Activated gamma-delta T cell treated with anti-CD3 and anti-CD28 coated beads, Interleukin-2, amount 50 U/mL, for 16 hours (primary cell): ENCODE results near the gene ELOVL3.

Experiments used
- DNase-seq: peaks from one replicate; pipeline ENCODE4 v3.0.0-alpha.2; 2020; ENCODE audit warnings: low read depth

ELOVL3 gene

GRCh38 chr10:102254426-102254825 lies 28.3 kb downstream of the ELOVL3 start:
- no peak for DNase-seq

- DNase-seq: no peak
Measured at GRCh38 chr10:102255404-102255803, 29.3 kb downstream of the ELOVL3 start.

- DNase-seq: no peak
Measured at GRCh38 chr10:102261196-102261595, 35.1 kb downstream of the ELOVL3 start.

GRCh38 chr10:102261842-102262241 lies 35.7 kb downstream of the ELOVL3 start:
- no peak for DNase-seq

GRCh38 chr10:102262744-102263370 lies 36.8 kb downstream of the ELOVL3 start:
- DNase-seq: no peak

DNA sequence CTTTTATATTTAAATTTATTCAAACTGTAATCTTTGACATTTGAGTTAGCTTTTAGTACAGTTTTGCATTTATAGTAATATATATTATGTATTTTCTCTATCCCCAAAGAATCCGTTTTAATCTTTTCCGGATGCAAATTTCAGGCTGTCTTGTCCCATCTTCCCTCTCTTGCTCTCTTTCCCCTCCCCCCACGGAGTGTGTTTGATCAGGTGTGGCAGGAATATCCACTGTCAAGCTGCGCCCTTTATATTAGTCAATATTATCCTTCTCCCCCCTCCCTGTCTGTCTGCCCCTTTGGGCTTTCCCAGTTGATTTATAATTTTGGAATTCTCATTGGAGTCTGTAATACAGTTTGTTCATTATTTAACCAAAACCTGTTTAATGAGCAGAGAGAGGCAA lies 38.3 kb downstream of the ELOVL3 start:
- no peak for DNase-seq

DNA sequence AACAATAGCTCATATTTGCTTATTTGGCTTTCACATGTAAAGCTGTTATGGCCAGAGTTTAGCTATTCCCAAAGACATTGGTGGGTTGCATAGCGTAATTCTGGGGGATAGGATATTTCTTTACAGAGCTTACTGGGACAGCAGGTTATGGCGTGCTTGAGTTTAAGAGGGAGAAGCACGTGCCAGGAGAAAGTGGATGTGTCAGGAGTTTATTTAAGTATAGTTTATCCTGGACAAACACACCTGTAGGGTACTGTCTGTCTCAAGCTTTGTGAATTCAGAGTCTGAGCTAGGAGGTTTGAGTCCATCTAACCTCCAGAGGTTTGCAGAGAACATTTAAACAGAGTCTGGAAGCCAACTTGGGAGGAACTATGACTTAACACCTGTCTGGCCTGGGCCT lies 40.6 kb downstream of the ELOVL3 start:
- DNase-seq: no peak

GRCh38 chr10:102267748-102268147 lies 41.6 kb downstream of the ELOVL3 start:
- DNase-seq: no peak

- no peak for DNase-seq
Measured at GRCh38 chr10:102268375-102268888, 42.3 kb downstream of the ELOVL3 start.

DNA sequence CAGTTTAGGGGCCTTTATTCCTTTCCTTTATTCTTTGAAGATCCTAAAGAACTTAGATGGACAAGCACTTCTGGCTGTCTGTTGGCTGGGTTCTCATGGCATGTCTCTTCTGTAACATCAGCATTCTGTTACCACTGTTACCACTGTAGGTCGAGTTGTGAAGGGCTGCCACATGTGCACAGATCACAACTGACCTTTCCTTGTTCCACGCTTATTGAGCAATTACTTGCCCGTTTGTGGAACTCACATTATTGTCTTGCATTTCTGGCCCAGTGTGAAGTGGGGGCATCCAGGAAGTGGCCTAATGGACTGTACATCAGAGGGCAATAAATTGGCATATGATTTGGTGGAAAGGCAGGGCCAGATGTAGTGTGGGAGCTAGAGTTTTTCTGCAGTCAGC lies 42.9 kb downstream of the ELOVL3 start:
- DNase-seq: no peak

GRCh38 chr10:102274062-102274461 lies 48.0 kb downstream of the ELOVL3 start:
- no peak for DNase-seq

DNA sequence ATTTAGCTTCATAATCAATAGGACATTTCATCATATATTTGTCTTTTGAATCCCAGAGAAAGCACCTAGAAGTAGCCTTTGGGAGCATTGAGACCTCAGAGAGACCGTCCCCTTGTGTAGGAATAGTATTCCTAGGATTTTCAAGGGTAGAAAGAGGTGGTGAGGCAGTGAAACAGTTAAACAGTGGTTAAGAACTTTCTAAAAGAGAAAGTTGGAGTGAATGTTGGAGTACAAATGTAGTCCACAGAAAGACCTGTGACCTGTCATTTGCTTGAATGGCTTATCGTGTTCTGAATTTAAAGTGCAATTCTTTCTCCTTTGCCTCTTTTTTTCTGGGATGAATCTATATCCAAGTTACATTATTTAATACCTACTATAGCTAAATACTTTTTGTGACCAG lies 49.2 kb downstream of the ELOVL3 start:
- no peak for DNase-seq

DNA sequence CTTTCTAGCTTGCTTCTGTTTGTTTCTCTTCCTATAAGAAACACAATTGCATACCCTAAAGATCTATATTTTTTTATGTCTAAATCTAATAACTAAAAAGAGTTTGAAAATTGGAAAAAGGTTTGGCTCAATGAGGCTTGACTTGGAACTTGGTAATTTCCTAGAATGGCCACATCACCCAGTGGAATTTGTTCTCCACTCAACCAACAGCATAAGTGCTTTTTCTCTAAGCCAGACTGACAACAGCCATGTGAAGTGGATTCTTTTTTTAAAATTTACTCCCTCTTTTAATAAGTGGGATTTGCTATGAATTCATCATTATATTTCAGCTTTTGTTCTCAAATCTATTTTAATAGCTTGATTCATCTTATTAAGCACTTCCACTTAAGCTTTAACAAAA lies 53.0 kb downstream of the ELOVL3 start:
- no peak for DNase-seq
